ENCODE measurements around the gene QPCTL.

Gene QPCTL

DNA sequence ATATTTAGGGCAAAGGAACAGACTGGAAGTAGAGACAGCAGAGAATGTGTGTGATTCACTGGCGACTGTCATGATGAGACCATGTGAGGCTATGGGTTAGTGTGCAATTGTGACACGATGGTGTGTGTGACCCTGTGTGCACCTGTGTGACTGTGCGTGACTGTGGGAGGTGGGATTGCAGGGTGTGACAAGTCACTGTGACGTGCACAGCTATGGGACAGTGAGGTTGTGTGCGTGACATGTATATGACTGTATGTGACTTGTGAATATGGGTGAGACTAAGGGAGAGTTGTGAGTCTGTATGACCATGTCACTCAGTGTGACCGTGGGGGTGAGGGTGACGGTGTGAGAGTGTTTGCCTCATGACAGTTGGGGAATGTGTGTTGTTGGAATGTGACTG, 27.9 kb upstream of the QPCTL start:
- no peak for TF ChIP-seq SIN3A (IDR thresholded peaks at IDR 0.05; ENCODE audit: borderline replicate concordance, insufficient read depth, low read length)
- TF ChIP-seq, protein P1, sequence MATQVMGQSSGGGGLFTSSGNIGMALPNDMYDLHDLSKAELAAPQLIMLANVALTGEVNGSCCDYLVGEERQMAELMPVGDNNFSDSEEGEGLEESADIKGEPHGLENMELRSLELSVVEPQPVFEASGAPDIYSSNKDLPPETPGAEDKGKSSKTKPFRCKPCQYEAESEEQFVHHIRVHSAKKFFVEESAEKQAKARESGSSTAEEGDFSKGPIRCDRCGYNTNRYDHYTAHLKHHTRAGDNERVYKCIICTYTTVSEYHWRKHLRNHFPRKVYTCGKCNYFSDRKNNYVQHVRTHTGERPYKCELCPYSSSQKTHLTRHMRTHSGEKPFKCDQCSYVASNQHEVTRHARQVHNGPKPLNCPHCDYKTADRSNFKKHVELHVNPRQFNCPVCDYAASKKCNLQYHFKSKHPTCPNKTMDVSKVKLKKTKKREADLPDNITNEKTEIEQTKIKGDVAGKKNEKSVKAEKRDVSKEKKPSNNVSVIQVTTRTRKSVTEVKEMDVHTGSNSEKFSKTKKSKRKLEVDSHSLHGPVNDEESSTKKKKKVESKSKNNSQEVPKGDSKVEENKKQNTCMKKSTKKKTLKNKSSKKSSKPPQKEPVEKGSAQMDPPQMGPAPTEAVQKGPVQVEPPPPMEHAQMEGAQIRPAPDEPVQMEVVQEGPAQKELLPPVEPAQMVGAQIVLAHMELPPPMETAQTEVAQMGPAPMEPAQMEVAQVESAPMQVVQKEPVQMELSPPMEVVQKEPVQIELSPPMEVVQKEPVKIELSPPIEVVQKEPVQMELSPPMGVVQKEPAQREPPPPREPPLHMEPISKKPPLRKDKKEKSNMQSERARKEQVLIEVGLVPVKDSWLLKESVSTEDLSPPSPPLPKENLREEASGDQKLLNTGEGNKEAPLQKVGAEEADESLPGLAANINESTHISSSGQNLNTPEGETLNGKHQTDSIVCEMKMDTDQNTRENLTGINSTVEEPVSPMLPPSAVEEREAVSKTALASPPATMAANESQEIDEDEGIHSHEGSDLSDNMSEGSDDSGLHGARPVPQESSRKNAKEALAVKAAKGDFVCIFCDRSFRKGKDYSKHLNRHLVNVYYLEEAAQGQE (IDR thresholded peaks at IDR 0.05; ENCODE audit: insufficient read depth in 1 of 2, low read depth in 2 of 2, low read length in 2 of 2), result no peak
- no peak for TF ChIP-seq POLR2AphosphoS5 (IDR thresholded peaks at IDR 0.05; ENCODE audit: low read depth, low read length)
- no peak for TF ChIP-seq FOXP2 (optimal IDR thresholded peaks at IDR 0.05; ENCODE audit: borderline replicate concordance, extremely low read depth, extremely low read length, insufficient read depth)
- TF ChIP-seq TAF1 (IDR thresholded peaks at IDR 0.05; ENCODE audit: borderline replicate concordance, insufficient read depth, low read length), result no peak

DNA sequence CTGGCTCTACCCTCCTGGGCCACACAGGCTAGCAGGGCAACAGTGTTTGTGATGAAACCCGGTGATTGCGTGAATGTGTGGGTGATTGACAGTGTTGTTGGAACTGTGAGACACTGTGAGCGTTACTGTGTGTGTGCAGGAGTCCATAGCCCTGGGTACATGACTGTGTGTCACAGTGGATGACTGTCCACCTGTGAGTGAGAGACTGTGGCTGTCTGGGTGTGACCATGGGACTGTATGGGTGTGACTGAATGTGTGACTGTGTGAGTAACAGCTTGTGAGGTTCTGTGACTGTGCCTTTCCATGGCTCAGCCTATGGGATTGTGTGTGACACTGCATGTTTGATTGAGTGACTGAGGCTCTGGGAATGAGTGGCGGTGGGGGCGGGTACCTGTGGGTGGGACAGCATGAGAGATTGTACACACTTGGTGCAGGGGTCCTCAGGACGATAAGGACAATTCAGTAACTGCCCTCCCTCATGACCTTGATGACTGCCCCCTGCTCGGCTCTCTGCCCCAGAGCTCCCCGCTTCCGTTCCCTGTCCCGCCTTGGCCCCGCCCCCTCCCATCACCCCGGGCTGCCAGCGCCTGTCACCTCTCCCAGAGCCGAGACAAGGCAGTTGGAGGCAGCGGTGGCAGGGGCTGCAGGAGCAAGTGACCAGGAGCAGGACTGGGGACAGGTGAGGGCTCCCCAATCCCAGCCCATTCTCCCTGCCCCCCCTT, 24.7 kb upstream of the QPCTL start, which contains the start of gene GIPR:
Gene GIPR, plus strand, starts transcription at position 602 of the 722 bp plus-strand sequence. CDS start 1,300 bp downstream, outside the sequence.
- TF ChIP-seq POLR2AphosphoS5 (IDR thresholded peaks at IDR 0.05; ENCODE audit: low read depth, low read length), result peak; percentile 54; the same call in 1 of the 2 replicates
- TF ChIP-seq TAF1 (IDR thresholded peaks at IDR 0.05; ENCODE audit: borderline replicate concordance, insufficient read depth, low read length), result no peak
- peak; percentile 35 for TF ChIP-seq FOXP2 (optimal IDR thresholded peaks at IDR 0.05; ENCODE audit: borderline replicate concordance, extremely low read depth, extremely low read length, insufficient read depth)

DNA sequence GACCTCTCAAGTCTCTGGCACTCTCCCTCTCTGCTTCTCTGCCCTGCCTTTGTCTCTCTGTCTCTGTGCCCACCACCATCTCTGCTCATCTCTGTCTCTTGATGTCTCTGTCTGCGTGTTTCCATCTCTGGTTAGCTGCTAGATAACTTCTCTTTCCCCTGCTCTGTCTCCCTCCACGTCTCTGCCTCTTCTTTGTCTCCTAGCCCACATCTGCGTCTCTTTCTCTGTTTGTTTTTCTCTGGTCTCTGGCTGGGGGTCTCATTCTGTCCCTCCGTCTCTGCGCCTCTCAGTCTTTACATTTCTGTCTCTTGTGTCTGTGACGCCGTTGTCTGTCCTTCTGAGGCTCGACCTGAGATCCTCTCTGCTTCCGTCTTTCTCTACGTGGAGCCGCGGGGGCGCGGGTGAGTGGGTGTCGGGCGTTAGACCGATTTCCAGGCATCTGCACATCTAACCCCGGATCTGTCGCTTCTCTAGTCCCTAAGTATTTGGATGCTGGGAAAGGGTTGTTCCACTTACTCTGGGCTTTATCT, 24.1 kb upstream of the QPCTL start:
- no peak for TF ChIP-seq FOXP2 (optimal IDR thresholded peaks at IDR 0.05; ENCODE audit: borderline replicate concordance, extremely low read depth, extremely low read length, insufficient read depth)
- TF ChIP-seq TAF1 (IDR thresholded peaks at IDR 0.05; ENCODE audit: borderline replicate concordance, insufficient read depth, low read length), result no peak
- TF ChIP-seq POLR2AphosphoS5 (IDR thresholded peaks at IDR 0.05; ENCODE audit: low read depth, low read length), result no peak
- TF ChIP-seq, protein P1 (IDR thresholded peaks at IDR 0.05; ENCODE audit: insufficient read depth in 1 of 2, low read depth in 2 of 2, low read length in 2 of 2), result no peak
- no peak for TF ChIP-seq SIN3A (IDR thresholded peaks at IDR 0.05; ENCODE audit: borderline replicate concordance, insufficient read depth, low read length)

DNA sequence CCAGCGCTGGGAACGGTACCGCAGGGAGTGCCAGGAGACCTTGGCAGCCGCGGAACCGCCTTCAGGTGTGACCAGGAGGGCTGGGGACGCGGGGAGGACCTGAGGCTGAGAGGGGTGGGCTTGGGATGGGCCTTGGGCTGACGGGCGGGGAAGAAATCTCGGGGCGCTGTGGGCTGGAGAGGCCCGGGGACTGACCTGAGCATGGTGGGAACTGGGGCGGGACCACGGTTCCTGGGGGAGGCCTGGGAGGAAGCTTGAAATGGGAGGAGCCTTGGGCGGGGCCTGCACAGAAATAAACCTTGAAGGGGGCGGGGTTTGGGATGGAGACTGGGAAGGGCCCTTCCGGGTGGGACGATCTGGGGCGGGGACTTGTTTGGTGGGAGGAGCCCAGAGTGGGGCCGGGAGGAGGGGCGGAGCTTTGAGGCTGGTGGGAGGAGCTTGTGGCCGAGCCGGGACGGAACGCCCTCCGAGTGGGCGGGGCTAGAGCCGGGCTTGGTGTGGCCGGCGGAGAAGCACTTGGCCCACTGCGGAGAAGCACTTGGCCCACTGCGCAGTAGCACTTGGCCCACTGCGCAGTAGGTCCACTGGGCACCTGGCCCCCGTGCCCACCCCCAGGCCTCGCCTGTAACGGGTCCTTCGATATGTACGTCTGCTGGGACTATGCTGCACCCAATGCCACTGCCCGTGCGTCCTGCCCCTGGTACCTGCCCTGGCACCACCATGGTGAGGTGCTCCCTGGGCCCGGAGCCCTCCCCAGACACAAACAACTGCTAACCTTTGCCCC, 21.6 kb upstream of the QPCTL start:
- TF ChIP-seq SIN3A (IDR thresholded peaks at IDR 0.05; ENCODE audit: borderline replicate concordance, insufficient read depth, low read length) (no peak), TAF1 (IDR thresholded peaks at IDR 0.05; ENCODE audit: borderline replicate concordance, insufficient read depth, low read length) (no peak), FOXP2 (optimal IDR thresholded peaks at IDR 0.05; ENCODE audit: borderline replicate concordance, extremely low read depth, extremely low read length, insufficient read depth) (no peak), POLR2AphosphoS5 (IDR thresholded peaks at IDR 0.05; ENCODE audit: low read depth, low read length) (peak; percentile 48; the same call in 1 of the 2 replicates)

DNA sequence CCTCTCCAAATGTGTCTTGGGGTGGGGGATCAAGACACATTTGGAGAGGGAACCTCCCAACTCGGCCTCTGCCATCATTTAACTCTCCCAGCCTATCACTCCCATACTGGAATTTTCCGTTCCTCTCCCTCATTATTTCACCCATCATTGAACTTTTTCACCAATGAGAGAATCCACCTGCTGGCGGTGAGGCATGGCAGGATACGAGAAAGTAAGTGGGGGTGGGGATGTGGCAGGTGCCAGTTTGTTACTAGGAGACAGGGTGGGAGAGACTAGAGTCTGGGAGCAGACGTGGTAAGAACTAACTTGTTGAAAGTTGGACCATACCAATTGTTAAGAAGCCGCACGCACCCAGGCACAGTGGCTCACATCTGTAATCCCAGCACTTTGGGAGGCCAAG, 17.5 kb upstream of the QPCTL start:
- TF ChIP-seq SIN3A (IDR thresholded peaks at IDR 0.05; ENCODE audit: borderline replicate concordance, insufficient read depth, low read length) (no peak), POLR2AphosphoS5 (IDR thresholded peaks at IDR 0.05; ENCODE audit: low read depth, low read length) (no peak), FOXP2 (optimal IDR thresholded peaks at IDR 0.05; ENCODE audit: borderline replicate concordance, extremely low read depth, extremely low read length, insufficient read depth) (no peak), TAF1 (IDR thresholded peaks at IDR 0.05; ENCODE audit: borderline replicate concordance, insufficient read depth, low read length) (no peak)
- TF ChIP-seq, protein P1 (IDR thresholded peaks at IDR 0.05; ENCODE audit: insufficient read depth in 1 of 2, low read depth in 2 of 2, low read length in 2 of 2), result no peak

Measured in PFSK-1 (cell line).